Retinal pigment epithelial cell (primary cell): Measurements from ENCODE around the gene CPAMD8.
"Not testable (repeated sequence)": the region's sequence is repeated elsewhere in the genome, so short reads cannot be mapped to it uniquely, and the experiment has no call there.

Experiments
- DNase-seq: peaks from one replicate; pipeline ENCODE4 v3.0.0-alpha.2; 2010; ENCODE audit warnings: low read depth
- H3K4me3 ChIP-seq: 2 replicates; pipeline ENCODE4 v1.5.1; 2011; ENCODE audit warnings: mild to moderate bottlenecking, low read length, control low read depth, moderate library complexity
- TF ChIP-seq, protein P1 (sequence below): conservative IDR thresholded peaks from 2 replicates; pipeline ENCODE4 v1.5.1; 2011; ENCODE audit warnings: low read depth, low read length, control low read depth, inconsistent platforms

Gene CPAMD8

GRCh38 chr19:17025991-17026658, 485 bp downstream of the CPAMD8 start:
- H3K4me3 ChIP-seq, result peak overlapping the region; percentile 26
- TF ChIP-seq, protein P1, sequence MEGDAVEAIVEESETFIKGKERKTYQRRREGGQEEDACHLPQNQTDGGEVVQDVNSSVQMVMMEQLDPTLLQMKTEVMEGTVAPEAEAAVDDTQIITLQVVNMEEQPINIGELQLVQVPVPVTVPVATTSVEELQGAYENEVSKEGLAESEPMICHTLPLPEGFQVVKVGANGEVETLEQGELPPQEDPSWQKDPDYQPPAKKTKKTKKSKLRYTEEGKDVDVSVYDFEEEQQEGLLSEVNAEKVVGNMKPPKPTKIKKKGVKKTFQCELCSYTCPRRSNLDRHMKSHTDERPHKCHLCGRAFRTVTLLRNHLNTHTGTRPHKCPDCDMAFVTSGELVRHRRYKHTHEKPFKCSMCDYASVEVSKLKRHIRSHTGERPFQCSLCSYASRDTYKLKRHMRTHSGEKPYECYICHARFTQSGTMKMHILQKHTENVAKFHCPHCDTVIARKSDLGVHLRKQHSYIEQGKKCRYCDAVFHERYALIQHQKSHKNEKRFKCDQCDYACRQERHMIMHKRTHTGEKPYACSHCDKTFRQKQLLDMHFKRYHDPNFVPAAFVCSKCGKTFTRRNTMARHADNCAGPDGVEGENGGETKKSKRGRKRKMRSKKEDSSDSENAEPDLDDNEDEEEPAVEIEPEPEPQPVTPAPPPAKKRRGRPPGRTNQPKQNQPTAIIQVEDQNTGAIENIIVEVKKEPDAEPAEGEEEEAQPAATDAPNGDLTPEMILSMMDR, result no peak
- no peak for DNase-seq

GRCh38 chr19:17025361-17025760, 1.2 kb downstream of the CPAMD8 start:
- TF ChIP-seq, protein P1, result no peak
- no peak for DNase-seq
- H3K4me3 ChIP-seq, result no peak overlapping the region

DNA sequence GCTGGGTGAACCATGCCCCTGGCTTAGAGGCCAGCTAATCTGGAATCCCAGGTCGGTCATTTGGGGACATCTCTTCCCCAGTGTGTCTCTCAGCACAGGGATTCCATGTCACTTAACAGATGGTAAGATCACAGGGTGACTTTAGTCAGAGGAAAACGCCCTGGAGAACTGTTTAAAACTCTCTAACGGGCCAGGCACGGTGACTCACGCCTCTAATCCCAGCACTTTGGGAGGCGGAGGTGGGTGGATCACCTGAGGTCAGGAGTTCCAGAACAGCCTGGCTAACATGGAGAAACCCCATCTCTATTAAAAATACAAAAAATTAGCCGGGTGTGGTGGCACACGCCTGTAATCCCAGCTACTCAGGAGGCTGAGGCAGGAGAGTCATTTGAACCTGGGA, 1.7 kb downstream of the CPAMD8 start:
- not testable (repeated sequence) for H3K4me3 ChIP-seq, DNase-seq

DNA sequence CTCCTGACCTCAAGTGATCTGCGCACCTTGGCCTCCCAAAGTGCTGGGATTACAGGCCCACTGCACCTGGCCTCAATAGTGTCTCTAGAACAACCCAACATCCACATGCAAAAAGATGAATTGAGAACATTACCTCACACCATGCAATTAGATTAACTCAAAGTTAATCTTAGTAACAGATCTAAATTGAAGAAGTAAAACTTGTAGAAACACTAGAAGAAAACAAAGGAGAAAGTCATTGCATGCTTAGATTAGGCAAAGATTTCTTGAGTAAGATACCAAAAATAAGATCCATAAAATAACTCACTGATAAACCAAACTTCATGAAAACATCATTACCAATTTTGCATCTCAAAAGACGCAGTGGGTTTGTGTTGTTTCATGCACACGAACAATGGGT, 2.8 kb downstream of the CPAMD8 start:
- no peak overlapping the region for H3K4me3 ChIP-seq
- TF ChIP-seq, protein P1, result no peak
- DNase-seq, result no peak

- H3K4me3 ChIP-seq, result no peak overlapping the region
- TF ChIP-seq, protein P1, result no peak
- no peak for DNase-seq
These were observed 3.9 kb downstream of the CPAMD8 start for GRCh38 chr19:17022738-17023137.

GRCh38 chr19:17021793-17022590, 4.6 kb downstream of the CPAMD8 start:
- TF ChIP-seq, protein P1, result no peak

GRCh38 chr19:17021328-17021727, 5.3 kb downstream of the CPAMD8 start:
- H3K4me3 ChIP-seq, result no peak overlapping the region
- TF ChIP-seq, protein P1, result no peak
- no peak for DNase-seq

More at GRCh38 chr19:17021793-17022590, 4.6 kb downstream of the CPAMD8 start:
- H3K4me3 ChIP-seq, result no peak overlapping the region
- DNase-seq, result no peak
